ENCODE data around the gene ATP1A2.

DNA sequence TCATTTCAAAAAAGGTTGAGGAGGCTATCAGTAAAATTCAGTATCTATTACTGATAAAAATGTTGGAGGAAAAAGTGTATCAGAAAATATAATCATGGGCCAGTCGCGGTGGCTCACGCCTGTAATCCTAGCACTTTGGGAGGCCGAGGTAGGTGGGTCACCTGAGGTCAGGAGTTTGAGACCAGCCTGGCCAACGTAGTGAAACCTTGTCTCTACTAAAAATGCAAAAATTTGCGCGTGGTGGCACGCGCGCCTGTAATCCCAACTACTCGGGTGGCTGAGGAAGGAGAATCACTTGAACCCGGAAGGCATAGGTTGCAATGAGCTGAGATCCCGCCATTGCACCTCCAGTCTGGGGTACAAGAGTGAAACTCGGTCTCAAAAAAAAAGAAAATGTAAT, 30.5 kb downstream of the ATP1A2 start:
- TF ChIP-seq POLR2A (IDR thresholded peaks at IDR 0.05; ENCODE audit: low read depth, low read length) (no peak), POLR2AphosphoS5 (IDR thresholded peaks at IDR 0.05; ENCODE audit: low read depth, low read length) (no peak), TAF1 (IDR thresholded peaks at IDR 0.05; ENCODE audit: borderline replicate concordance, low read depth, low read length) (no peak)
